ENCODE measurements around the gene GON4L. TPM values are rescaled to one million over a fixed set of nuclear protein-coding genes. Genes with fewer than 3 reads are reported as not detected.
"Not testable (repeated sequence)": the region's sequence is repeated elsewhere in the genome, so short reads cannot be mapped to it uniquely, and the experiment has no call there.

GON4L gene
- total and polyA plus RNA-seq, 5 donors from 2014 or later: 22.3 to 105 (median 27.9) TPM

DNA sequence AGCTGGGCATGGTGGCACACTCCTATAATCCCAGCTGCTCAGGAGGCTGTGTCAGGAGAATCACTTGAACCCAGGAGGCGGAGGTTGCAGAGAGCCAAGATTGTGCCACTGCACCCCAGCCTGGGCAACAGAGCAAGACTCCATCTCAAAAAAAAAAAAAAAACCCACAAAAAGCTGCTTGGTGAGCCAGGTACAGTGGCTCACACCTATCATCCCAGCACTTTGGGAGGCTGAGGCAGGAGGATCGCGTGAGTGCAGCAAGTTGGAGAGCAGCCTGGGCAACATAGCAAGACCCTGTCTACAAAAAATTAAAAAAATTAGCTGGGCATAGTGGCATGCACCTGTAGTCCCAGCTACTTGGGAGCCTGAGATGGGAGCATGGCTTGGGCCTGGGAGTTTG lies 142.0 kb downstream of the GON4L start:
- not testable (repeated sequence) for H3K4me1 ChIP-seq (ENCODE audit: control insufficient read depth, insufficient read depth, low read length, poor library complexity, severe bottlenecking); H3K9me3 Mint-ChIP-seq; H3K4me3 Mint-ChIP-seq; H3K27ac ChIP-seq (ENCODE audit: insufficient read depth, low read length, poor library complexity, severe bottlenecking); H3K9me3 ChIP-seq (ENCODE audit: control insufficient read depth in 2 of 2, low read length in 2 of 2); H3K4me3 ChIP-seq (ENCODE audit: low read depth, low read length); H3K27me3 Mint-ChIP-seq; ATAC-seq (ENCODE audit: low read depth in 2 of 2); H3K27me3 ChIP-seq (ENCODE audit: control insufficient read depth, insufficient read depth, low read length); DNase-seq
- peaks cover 17% of the 10 kb centered on the region for H3K36me3 Mint-ChIP-seq
- H3K36me3 ChIP-seq (ENCODE audit: control insufficient read depth, insufficient read depth, low read length): peaks cover 18% of the 10 kb centered on the region
- peaks cover 15 to 25% (median 21%) of the 10 kb centered on the region in 4 donors for H3K4me1 Mint-ChIP-seq
- H3K27ac Mint-ChIP-seq: peak overlapping the region; percentile 4 to 89 (median 55)

DNA sequence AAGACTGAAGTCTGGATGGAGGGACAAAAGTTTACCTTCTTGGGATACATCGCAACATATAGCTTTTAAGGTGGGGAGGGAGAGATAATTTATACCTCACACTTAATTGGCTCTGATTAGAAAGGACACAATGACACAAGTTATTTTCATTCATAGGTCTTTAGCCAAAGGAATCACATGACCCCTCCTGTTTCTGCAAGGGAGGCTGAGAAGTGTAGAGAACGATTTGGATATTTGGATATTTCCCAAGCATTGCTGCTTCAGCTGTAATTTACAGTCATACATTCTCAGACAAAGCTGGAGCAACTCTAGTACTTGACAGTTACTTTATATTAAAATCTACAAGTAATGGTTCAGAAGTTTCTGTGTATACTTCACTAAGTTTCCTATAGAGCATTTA lies 143.9 kb downstream of the GON4L start:
- Mint-ChIP-seq H3K4me3 (no peak overlapping the region), H3K27ac (peak overlapping the region in 1 of 3 donors; percentile 0), H3K36me3 (peaks cover 17% of the 10 kb centered on the region)

DNA sequence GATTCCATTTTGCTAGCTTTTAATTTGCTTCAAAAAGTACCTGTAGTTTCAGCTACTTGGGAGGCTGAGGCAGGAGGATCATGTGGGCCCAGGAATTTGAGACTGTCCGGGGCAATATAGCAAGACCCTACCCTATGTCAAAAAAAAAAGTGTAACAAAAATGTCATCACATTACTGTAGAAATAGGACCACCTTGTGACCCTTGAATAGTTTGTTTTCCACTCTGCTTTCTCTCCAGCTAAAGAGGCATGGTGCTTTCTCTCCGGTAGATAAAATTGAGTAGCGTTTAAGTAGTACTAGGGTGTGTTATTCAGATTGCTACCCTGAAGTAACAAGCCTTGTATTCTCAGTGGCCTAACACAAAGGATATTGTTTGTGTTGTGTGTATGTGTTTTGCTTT lies 144.4 kb downstream of the GON4L start:
- not testable (repeated sequence) for H3K27me3 Mint-ChIP-seq

More for the DNA sequence above, 143.9 kb downstream of the GON4L start:
- Mint-ChIP-seq H3K27me3 (no peaks in the 10 kb centered on the region), H3K9me3 (peaks cover 0 to 1% (median 0%) of the 10 kb centered on the region in 7 donors), H3K4me1 (peaks cover 18 to 25% (median 23%) of the 10 kb centered on the region in 4 donors)
- no peak for DNase-seq
- Histone ChIP-seq H3K36me3 (ENCODE audit: control insufficient read depth, insufficient read depth, low read length) (peaks cover 18% of the 10 kb centered on the region), H3K4me1 (ENCODE audit: control insufficient read depth, insufficient read depth, low read length, poor library complexity, severe bottlenecking) (peaks cover 5% of the 10 kb centered on the region), H3K9me3 (ENCODE audit: control insufficient read depth in 2 of 2, low read length in 2 of 2) (no peaks in the 10 kb centered on the region), H3K4me3 (ENCODE audit: low read depth, low read length) (no peak overlapping the region), H3K27me3 (ENCODE audit: control insufficient read depth, insufficient read depth, low read length) (no peaks in the 10 kb centered on the region), H3K27ac (ENCODE audit: insufficient read depth, low read length, poor library complexity, severe bottlenecking) (no peak overlapping the region)
- ATAC-seq (ENCODE audit: low read depth in 2 of 2): no peak

GRCh38 chr1:155711457-155711856 lies 145.6 kb downstream of the GON4L start:
- not testable (repeated sequence) for H3K4me1 ChIP-seq (ENCODE audit: control insufficient read depth, insufficient read depth, low read length, poor library complexity, severe bottlenecking); DNase-seq; H3K27ac Mint-ChIP-seq; H3K27me3 Mint-ChIP-seq; H3K4me3 ChIP-seq (ENCODE audit: low read depth, low read length); H3K9me3 Mint-ChIP-seq; H3K27ac ChIP-seq (ENCODE audit: insufficient read depth, low read length, poor library complexity, severe bottlenecking); H3K9me3 ChIP-seq (ENCODE audit: control insufficient read depth in 2 of 2, low read length in 2 of 2); ATAC-seq (ENCODE audit: low read depth in 2 of 2); H3K4me3 Mint-ChIP-seq; H3K27me3 ChIP-seq (ENCODE audit: control insufficient read depth, insufficient read depth, low read length)
- peaks cover 15% of the 10 kb centered on the region for H3K36me3 ChIP-seq (ENCODE audit: control insufficient read depth, insufficient read depth, low read length)
- Mint-ChIP-seq H3K36me3 (peaks cover 17% of the 10 kb centered on the region), H3K4me1 (peaks cover 15 to 24% (median 18%) of the 10 kb centered on the region in 4 donors)

More for the DNA sequence above, 144.4 kb downstream of the GON4L start:
- not testable (repeated sequence) for H3K4me1 ChIP-seq (ENCODE audit: control insufficient read depth, insufficient read depth, low read length, poor library complexity, severe bottlenecking); ATAC-seq (ENCODE audit: low read depth in 2 of 2); H3K4me3 ChIP-seq (ENCODE audit: low read depth, low read length); H3K4me3 Mint-ChIP-seq; H3K27ac ChIP-seq (ENCODE audit: insufficient read depth, low read length, poor library complexity, severe bottlenecking); H3K9me3 ChIP-seq (ENCODE audit: control insufficient read depth in 2 of 2, low read length in 2 of 2); H3K9me3 Mint-ChIP-seq; H3K27me3 ChIP-seq (ENCODE audit: control insufficient read depth, insufficient read depth, low read length)
- peak overlapping the region in 1 of 3 donors; percentile 0 for H3K27ac Mint-ChIP-seq
- DNase-seq: peak in 1 of 3 donors; percentile 16
- H3K4me1 Mint-ChIP-seq: peaks cover 18 to 26% (median 24%) of the 10 kb centered on the region in 4 donors
- H3K36me3 Mint-ChIP-seq: peaks cover 17% of the 10 kb centered on the region
- peaks cover 18% of the 10 kb centered on the region for H3K36me3 ChIP-seq (ENCODE audit: control insufficient read depth, insufficient read depth, low read length)

- ATAC-seq (ENCODE audit: low read depth in 2 of 2): no peak
- H3K27me3 Mint-ChIP-seq: no peaks in the 10 kb centered on the region
- H3K36me3 Mint-ChIP-seq: peaks cover 11% of the 10 kb centered on the region
- no peaks in the 10 kb centered on the region for H3K27me3 ChIP-seq (ENCODE audit: control insufficient read depth, insufficient read depth, low read length)
- no peaks in the 10 kb centered on the region for H3K4me1 ChIP-seq (ENCODE audit: control insufficient read depth, insufficient read depth, low read length, poor library complexity, severe bottlenecking)
- no peaks in the 10 kb centered on the region for H3K9me3 ChIP-seq (ENCODE audit: control insufficient read depth in 2 of 2, low read length in 2 of 2)
- H3K9me3 Mint-ChIP-seq: peaks cover 0 to 1% (median 0%) of the 10 kb centered on the region in 7 donors
- no peak overlapping the region for H3K4me3 ChIP-seq (ENCODE audit: low read depth, low read length)
- H3K36me3 ChIP-seq (ENCODE audit: control insufficient read depth, insufficient read depth, low read length): peaks cover 15% of the 10 kb centered on the region
- H3K27ac ChIP-seq (ENCODE audit: insufficient read depth, low read length, poor library complexity, severe bottlenecking): no peak overlapping the region
- H3K27ac Mint-ChIP-seq: peak overlapping the region in 1 of 3 donors; percentile 49
- DNase-seq: no peak
- no peak overlapping the region for H3K4me3 Mint-ChIP-seq
- H3K4me1 Mint-ChIP-seq: peaks cover 11 to 28% (median 16%) of the 10 kb centered on the region in 4 donors
These were observed 147.6 kb downstream of the GON4L start for GRCh38 chr1:155709391-155709790.

DNA sequence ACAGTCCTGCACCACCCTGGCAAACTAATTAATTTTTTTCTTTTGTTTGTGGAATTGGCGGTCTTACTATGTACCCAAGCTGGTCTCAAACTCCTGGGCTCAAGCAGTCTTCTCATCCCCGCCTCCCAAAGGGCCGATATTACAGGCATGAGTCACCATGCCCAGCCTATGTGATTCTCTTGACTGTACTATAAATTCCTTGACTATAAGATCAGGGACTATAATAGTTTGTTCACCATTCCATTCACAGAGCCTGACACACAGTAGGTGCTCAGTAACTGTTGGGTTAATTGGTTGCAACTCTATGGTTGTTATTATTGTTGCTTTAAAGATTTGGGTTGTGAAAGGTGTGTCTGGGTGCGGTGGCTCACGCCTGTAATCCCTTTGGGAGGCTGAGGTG lies 150.9 kb downstream of the GON4L start:
- peak overlapping the region in 1 of 3 donors; percentile 12 for H3K27ac Mint-ChIP-seq
- DNase-seq: no peak

GRCh38 chr1:155704414-155704813 lies 152.6 kb downstream of the GON4L start:
- DNase-seq; H3K27me3 ChIP-seq (ENCODE audit: control insufficient read depth, insufficient read depth, low read length); H3K27ac ChIP-seq (ENCODE audit: insufficient read depth, low read length, poor library complexity, severe bottlenecking); H3K36me3 Mint-ChIP-seq; H3K4me1 ChIP-seq (ENCODE audit: control insufficient read depth, insufficient read depth, low read length, poor library complexity, severe bottlenecking); H3K9me3 Mint-ChIP-seq; H3K4me3 Mint-ChIP-seq; H3K36me3 ChIP-seq (ENCODE audit: control insufficient read depth, insufficient read depth, low read length); ATAC-seq (ENCODE audit: low read depth in 2 of 2); H3K9me3 ChIP-seq (ENCODE audit: control insufficient read depth in 2 of 2, low read length in 2 of 2); H3K4me3 ChIP-seq (ENCODE audit: low read depth, low read length); H3K27me3 Mint-ChIP-seq: not testable (repeated sequence)
- Mint-ChIP-seq H3K4me1 (peaks cover 5 to 44% (median 21%) of the 10 kb centered on the region in 4 donors), H3K27ac (peak overlapping the region in 1 of 3 donors; percentile 60)

More for the DNA sequence above, 150.9 kb downstream of the GON4L start:
- Histone ChIP-seq H3K4me3 (ENCODE audit: low read depth, low read length) (no peak overlapping the region), H3K27me3 (ENCODE audit: control insufficient read depth, insufficient read depth, low read length) (no peaks in the 10 kb centered on the region), H3K27ac (ENCODE audit: insufficient read depth, low read length, poor library complexity, severe bottlenecking) (no peak overlapping the region), H3K36me3 (ENCODE audit: control insufficient read depth, insufficient read depth, low read length) (peaks cover 4% of the 10 kb centered on the region), H3K9me3 (ENCODE audit: control insufficient read depth in 2 of 2, low read length in 2 of 2) (no peaks in the 10 kb centered on the region), H3K4me1 (ENCODE audit: control insufficient read depth, insufficient read depth, low read length, poor library complexity, severe bottlenecking) (no peaks in the 10 kb centered on the region)
- H3K4me1 Mint-ChIP-seq: peaks cover 5 to 36% (median 21%) of the 10 kb centered on the region in 4 donors
- H3K9me3 Mint-ChIP-seq: no peaks in the 10 kb centered on the region
- H3K4me3 Mint-ChIP-seq: no peak overlapping the region
- no peak for ATAC-seq (ENCODE audit: low read depth in 2 of 2)
- no peaks in the 10 kb centered on the region for H3K27me3 Mint-ChIP-seq
- H3K36me3 Mint-ChIP-seq: no peaks in the 10 kb centered on the region

DNA sequence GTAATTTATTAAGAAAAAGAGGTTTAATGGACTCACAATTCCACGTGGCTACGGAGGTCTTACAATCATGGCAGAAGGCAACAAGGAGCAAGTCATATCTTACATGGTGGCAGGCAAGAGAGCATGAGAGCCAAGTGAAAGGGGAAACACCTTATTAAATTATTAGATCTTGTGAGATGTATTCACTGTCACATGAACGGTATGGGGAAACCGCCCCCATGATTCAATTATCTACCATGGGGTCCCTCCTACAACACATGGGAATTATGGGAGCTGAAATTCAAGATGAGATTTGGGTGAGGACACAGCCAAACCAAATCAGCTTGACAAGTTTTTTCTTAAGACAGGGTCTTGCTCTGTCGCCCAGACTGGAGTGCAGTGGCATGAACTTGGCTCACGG lies 153.8 kb downstream of the GON4L start:
- no peaks in the 10 kb centered on the region for H3K4me1 ChIP-seq (ENCODE audit: control insufficient read depth, insufficient read depth, low read length, poor library complexity, severe bottlenecking)
- no peaks in the 10 kb centered on the region for H3K9me3 ChIP-seq (ENCODE audit: control insufficient read depth in 2 of 2, low read length in 2 of 2)
- no peaks in the 10 kb centered on the region for H3K9me3 Mint-ChIP-seq
- peaks cover 5 to 51% (median 27%) of the 10 kb centered on the region in 4 donors for H3K4me1 Mint-ChIP-seq
- no peak overlapping the region for H3K27ac ChIP-seq (ENCODE audit: insufficient read depth, low read length, poor library complexity, severe bottlenecking)
- no peaks in the 10 kb centered on the region for H3K36me3 ChIP-seq (ENCODE audit: control insufficient read depth, insufficient read depth, low read length)
- no peak for ATAC-seq (ENCODE audit: low read depth in 2 of 2)
- H3K27ac Mint-ChIP-seq: peak overlapping the region in 1 of 3 donors; percentile 43
- no peaks in the 10 kb centered on the region for H3K36me3 Mint-ChIP-seq
- H3K4me3 Mint-ChIP-seq: peak overlapping the region in 1 of 4 donors; percentile 38
- H3K4me3 ChIP-seq (ENCODE audit: low read depth, low read length): no peak overlapping the region
- no peaks in the 10 kb centered on the region for H3K27me3 ChIP-seq (ENCODE audit: control insufficient read depth, insufficient read depth, low read length)
- no peak for DNase-seq
- H3K27me3 Mint-ChIP-seq: no peaks in the 10 kb centered on the region

Data from CD4-positive, CD25-positive, alpha-beta regulatory T cell (primary cell).